ENCODE data around the gene APAF1. TPM values are rescaled to one million over a fixed set of nuclear protein-coding genes. Genes with fewer than 3 reads are reported as not detected.

Gene APAF1
- total RNA-seq, 1 experiment from 2014 or later: 19.3 TPM

GRCh38 chr12:98737322-98737712 lies 92.2 kb downstream of the APAF1 start:
- DNase-seq (ENCODE audit: low spot score): no peak
- POLR2A ChIA-PET: no interaction called here
- CTCF ChIA-PET: interaction anchor here (1.5 to 1.8 kb wide), 3 partner anchors 124 to 262 kb away, joined by 3 to 15 read pairs (median 5); no protein-coding TSS in a partner anchor
- Mint-ChIP-seq H3K36me3 (no peaks in the 10 kb centered on the region), H3K4me3 (no peak overlapping the region), H3K27me3 (ENCODE audit: low read depth) (peaks cover 21% of the 10 kb centered on the region), H3K4me1 (peaks cover 17% of the 10 kb centered on the region), H3K27ac (no peak overlapping the region), H3K9me3 (no peaks in the 10 kb centered on the region)
- ATAC-seq: no peak
- TF ChIP-seq ZNF396 (CRISPR knock-in tag; IDR thresholded peaks at IDR 0.05; ENCODE audit: borderline replicate concordance): no peak
- no peak for TF ChIP-seq FOXK1 (CRISPR knock-in tag; IDR thresholded peaks at IDR 0.05)
- no peak for TF ChIP-seq TCF7 (CRISPR knock-in tag; IDR thresholded peaks at IDR 0.05; ENCODE audit: low read depth)
- TF ChIP-seq PRDM15 (CRISPR knock-in tag; IDR thresholded peaks at IDR 0.05): no peak
- TF ChIP-seq E2F1 (CRISPR knock-in tag; IDR thresholded peaks at IDR 0.05): no peak
- TF ChIP-seq ZMAT4 (CRISPR knock-in tag; IDR thresholded peaks at IDR 0.05): no peak
- no peak for TF ChIP-seq HMGA2 (CRISPR knock-in tag; IDR thresholded peaks at IDR 0.05)
- no peak for TF ChIP-seq TEAD1 (CRISPR knock-in tag; IDR thresholded peaks at IDR 0.05)
- TF ChIP-seq E2F4 (CRISPR knock-in tag; IDR thresholded peaks at IDR 0.05; ENCODE audit: borderline replicate concordance, low read depth): no peak
- no peak for TF ChIP-seq GTF2I (CRISPR knock-in tag; conservative IDR thresholded peaks at IDR 0.05)
- no peak for TF ChIP-seq CDX4 (CRISPR knock-in tag; IDR thresholded peaks at IDR 0.05; ENCODE audit: borderline replicate concordance)

- no peak for ATAC-seq
- no peak for DNase-seq (ENCODE audit: low spot score)
- H3K27me3 Mint-ChIP-seq (ENCODE audit: low read depth): peaks cover 21% of the 10 kb centered on the region
- H3K4me3 Mint-ChIP-seq: no peak overlapping the region
- peaks cover 22% of the 10 kb centered on the region for H3K4me1 Mint-ChIP-seq
- POLR2A ChIA-PET: no interaction called here
- no peaks in the 10 kb centered on the region for H3K9me3 Mint-ChIP-seq
- no peak overlapping the region for H3K27ac Mint-ChIP-seq
- CTCF ChIA-PET: no interaction called here
- no peaks in the 10 kb centered on the region for H3K36me3 Mint-ChIP-seq
- TF ChIP-seq NFATC4 (CRISPR knock-in tag; IDR thresholded peaks at IDR 0.05) (no peak), E2F1 (CRISPR knock-in tag; IDR thresholded peaks at IDR 0.05) (no peak), ZNF425 (CRISPR knock-in tag; conservative IDR thresholded peaks at IDR 0.05) (no peak), ARID4B (CRISPR knock-in tag; IDR thresholded peaks at IDR 0.05; ENCODE audit: borderline replicate concordance) (no peak), ELF4 (CRISPR knock-in tag; IDR thresholded peaks at IDR 0.05; ENCODE audit: low read depth) (no peak), E2F5 (CRISPR knock-in tag; IDR thresholded peaks at IDR 0.05) (no peak)
These were observed 92.9 kb downstream of the APAF1 start for GRCh38 chr12:98738002-98738401.
